Measurements from ENCODE around the gene CMSS1.
A peak's percentile ranks its signal among the peaks of the same experiment; 100 is the strongest.

Gene CMSS1

DNA sequence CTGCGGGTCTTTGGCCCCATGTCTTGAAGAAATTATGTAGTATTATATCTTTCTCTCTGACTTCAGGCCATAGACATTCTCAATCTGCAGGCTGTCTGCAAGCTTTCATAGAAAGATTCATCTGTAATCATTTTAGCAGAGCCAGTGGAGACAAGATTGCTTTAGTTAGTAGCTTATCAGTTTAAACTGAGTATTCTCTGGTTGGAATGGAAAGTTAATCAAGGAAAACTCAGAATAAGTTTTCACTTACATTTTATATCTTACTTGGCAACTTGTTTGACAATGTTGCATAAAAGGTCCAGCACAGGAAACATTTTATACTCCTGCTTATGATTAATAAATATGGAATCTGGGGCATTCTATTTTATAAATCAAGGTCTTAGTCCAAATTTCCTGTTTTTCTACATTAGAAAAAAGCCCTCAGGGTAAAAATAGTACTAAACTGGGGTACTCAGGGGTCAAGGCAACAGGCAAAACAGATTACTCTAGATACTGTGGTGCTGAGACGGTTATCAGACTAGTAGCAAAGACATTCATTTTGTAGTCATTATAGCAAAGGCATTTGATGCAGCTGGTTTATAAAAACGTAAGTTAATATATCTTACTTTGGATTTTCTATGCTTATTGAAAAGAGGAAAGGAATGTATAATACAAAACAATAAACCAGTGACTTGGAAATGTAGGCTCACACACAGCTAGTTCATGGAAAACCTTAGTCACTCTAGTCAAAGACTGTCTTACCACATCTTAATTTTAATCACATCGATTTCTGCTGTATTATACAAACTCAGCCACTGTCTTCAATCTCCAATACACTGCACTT lies 341.9 kb downstream of the CMSS1 start:
- Histone ChIP-seq H2AFZ (ENCODE audit: low read length, unreplicated experiment) (peak overlapping the region; percentile 17), H3K4me1 (ENCODE audit: control insufficient read depth, insufficient read depth, low read length, unreplicated experiment) (peaks cover 35% of the 10 kb centered on the region), H3K4me3 (ENCODE audit: low read depth, low read length) (peak overlapping the region; percentile 27; the same call in 1 of the 2 replicates), H3K36me3 (ENCODE audit: insufficient read depth, low read length) (peaks cover 19% of the 10 kb centered on the region), H3K27ac (ENCODE audit: low read depth, low read length) (peak overlapping the region; percentile 84), H3K27me3 (ENCODE audit: insufficient read depth, low read length) (no peaks in the 10 kb centered on the region), H3K79me2 (ENCODE audit: control insufficient read depth, insufficient read depth, low read length, unreplicated experiment) (no peaks in the 10 kb centered on the region)

DNA sequence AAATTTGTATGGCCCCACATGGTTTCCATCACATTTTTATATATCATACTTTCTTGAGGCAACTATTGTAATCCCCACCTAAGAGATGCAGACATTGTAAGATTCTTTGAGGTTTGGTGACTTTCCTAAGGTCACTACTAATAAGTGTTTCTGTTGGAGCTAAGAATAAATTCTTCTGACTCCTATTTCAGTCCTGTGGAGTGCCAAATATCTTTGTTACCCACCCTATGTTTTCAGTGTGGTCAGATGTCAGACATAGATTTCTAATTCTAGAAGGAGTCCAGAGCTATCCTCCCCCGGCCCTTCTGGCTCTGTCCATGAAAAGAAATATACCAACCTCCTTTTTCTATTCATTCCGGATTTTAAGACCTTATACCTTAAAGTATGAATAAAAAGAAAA lies 342.9 kb downstream of the CMSS1 start:
- H3K27me3 ChIP-seq (ENCODE audit: insufficient read depth, low read length) = no peaks in the 10 kb centered on the region
- H3K4me3 ChIP-seq (ENCODE audit: low read depth, low read length) = no peak overlapping the region
- H3K4me1 ChIP-seq (ENCODE audit: control insufficient read depth, insufficient read depth, low read length, unreplicated experiment) = peaks cover 35% of the 10 kb centered on the region
- H3K36me3 ChIP-seq (ENCODE audit: insufficient read depth, low read length) = peaks cover 13% of the 10 kb centered on the region
- peak overlapping the region; percentile 84 for H3K27ac ChIP-seq (ENCODE audit: low read depth, low read length)
- no peak overlapping the region for H2AFZ ChIP-seq (ENCODE audit: low read length, unreplicated experiment)
- no peaks in the 10 kb centered on the region for H3K79me2 ChIP-seq (ENCODE audit: control insufficient read depth, insufficient read depth, low read length, unreplicated experiment)

DNA sequence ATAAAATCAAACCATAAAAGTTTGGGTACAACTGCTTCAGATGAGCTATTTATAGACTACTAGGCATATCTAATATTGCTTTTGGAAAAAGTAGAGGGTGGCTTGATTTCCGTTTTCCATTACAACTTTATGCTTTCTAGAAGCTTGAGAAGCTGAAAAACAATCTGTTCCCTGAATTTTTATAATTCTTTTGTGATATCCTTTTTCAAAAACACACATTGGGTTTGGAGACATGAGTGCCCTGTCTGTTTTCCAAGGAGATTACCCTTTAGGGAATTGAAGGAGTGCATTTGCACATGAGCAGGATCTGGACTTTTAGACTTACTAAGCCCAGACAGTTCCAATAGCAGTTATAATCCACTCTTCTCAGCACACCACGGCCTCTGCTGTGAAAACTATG lies 346.1 kb downstream of the CMSS1 start:
- H2AFZ ChIP-seq (ENCODE audit: low read length, unreplicated experiment) = no peak overlapping the region
- H3K79me2 ChIP-seq (ENCODE audit: control insufficient read depth, insufficient read depth, low read length, unreplicated experiment) = no peaks in the 10 kb centered on the region
- no peaks in the 10 kb centered on the region for H3K36me3 ChIP-seq (ENCODE audit: insufficient read depth, low read length)
- H3K4me3 ChIP-seq (ENCODE audit: low read depth, low read length) = no peak overlapping the region
- peaks cover 25% of the 10 kb centered on the region for H3K4me1 ChIP-seq (ENCODE audit: control insufficient read depth, insufficient read depth, low read length, unreplicated experiment)
- no peak overlapping the region for H3K27ac ChIP-seq (ENCODE audit: low read depth, low read length)
- no peaks in the 10 kb centered on the region for H3K27me3 ChIP-seq (ENCODE audit: insufficient read depth, low read length)

DNA sequence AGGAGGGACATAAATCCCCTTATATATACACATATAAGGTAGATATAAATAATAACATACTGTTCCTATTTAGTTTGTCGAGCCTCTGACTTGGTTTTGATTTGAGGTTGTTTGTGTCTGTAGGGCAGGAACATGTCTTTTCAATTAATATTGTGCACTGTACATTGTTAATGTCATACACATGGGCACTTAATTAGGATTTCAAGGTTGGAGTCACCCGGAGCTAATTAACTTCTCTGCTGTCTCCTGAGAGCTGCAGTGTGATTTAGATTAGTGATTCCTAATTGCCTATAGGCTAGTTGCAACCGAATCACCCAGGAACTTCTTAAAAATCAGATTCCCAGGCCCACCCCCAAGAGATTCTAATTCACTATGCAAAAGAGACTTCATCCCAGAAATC lies 347.1 kb downstream of the CMSS1 start:
- no peak overlapping the region for H3K4me3 ChIP-seq (ENCODE audit: low read depth, low read length)
- H2AFZ ChIP-seq (ENCODE audit: low read length, unreplicated experiment) = no peak overlapping the region
- H3K4me1 ChIP-seq (ENCODE audit: control insufficient read depth, insufficient read depth, low read length, unreplicated experiment) = peaks cover 15% of the 10 kb centered on the region
- no peaks in the 10 kb centered on the region for H3K27me3 ChIP-seq (ENCODE audit: insufficient read depth, low read length)
- H3K79me2 ChIP-seq (ENCODE audit: control insufficient read depth, insufficient read depth, low read length, unreplicated experiment) = no peaks in the 10 kb centered on the region
- no peak overlapping the region for H3K27ac ChIP-seq (ENCODE audit: low read depth, low read length)
- H3K36me3 ChIP-seq (ENCODE audit: insufficient read depth, low read length) = no peaks in the 10 kb centered on the region

DNA sequence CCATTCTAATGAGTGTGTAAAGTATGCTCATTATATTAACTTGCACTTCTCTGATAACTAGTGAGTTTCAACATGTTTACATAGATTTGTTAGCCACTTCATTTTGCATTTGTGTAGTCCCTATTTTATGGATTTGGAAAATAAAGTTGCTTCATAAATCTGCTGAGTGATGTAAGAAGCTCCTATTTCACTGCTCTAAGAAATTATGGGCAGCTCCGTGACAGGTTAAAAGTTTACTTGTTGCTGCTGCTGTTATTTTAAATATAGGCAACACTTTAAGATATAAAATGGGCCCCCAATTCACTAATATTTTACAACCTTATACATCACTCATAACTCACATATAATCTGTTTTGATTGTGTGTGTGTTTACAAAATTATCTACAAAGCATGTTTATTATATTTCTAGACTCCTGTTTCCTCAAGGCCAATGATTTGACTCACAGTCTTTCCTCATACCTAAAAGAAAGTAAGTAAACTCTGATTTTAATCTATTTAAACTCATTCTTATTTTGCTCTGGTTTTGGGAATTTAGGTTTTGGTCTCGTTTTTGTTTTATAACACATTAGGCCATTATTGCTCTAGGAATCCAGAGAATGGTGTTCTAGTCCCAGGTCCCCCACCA lies 348.4 kb downstream of the CMSS1 start:
- H3K79me2 ChIP-seq (ENCODE audit: control insufficient read depth, insufficient read depth, low read length, unreplicated experiment) = no peaks in the 10 kb centered on the region
- no peak overlapping the region for H3K4me3 ChIP-seq (ENCODE audit: low read depth, low read length)
- no peak overlapping the region for H2AFZ ChIP-seq (ENCODE audit: low read length, unreplicated experiment)
- no peaks in the 10 kb centered on the region for H3K36me3 ChIP-seq (ENCODE audit: insufficient read depth, low read length)
- no peaks in the 10 kb centered on the region for H3K27me3 ChIP-seq (ENCODE audit: insufficient read depth, low read length)
- peaks cover 2% of the 10 kb centered on the region for H3K4me1 ChIP-seq (ENCODE audit: control insufficient read depth, insufficient read depth, low read length, unreplicated experiment)
- no peak overlapping the region for H3K27ac ChIP-seq (ENCODE audit: low read depth, low read length)

DNA sequence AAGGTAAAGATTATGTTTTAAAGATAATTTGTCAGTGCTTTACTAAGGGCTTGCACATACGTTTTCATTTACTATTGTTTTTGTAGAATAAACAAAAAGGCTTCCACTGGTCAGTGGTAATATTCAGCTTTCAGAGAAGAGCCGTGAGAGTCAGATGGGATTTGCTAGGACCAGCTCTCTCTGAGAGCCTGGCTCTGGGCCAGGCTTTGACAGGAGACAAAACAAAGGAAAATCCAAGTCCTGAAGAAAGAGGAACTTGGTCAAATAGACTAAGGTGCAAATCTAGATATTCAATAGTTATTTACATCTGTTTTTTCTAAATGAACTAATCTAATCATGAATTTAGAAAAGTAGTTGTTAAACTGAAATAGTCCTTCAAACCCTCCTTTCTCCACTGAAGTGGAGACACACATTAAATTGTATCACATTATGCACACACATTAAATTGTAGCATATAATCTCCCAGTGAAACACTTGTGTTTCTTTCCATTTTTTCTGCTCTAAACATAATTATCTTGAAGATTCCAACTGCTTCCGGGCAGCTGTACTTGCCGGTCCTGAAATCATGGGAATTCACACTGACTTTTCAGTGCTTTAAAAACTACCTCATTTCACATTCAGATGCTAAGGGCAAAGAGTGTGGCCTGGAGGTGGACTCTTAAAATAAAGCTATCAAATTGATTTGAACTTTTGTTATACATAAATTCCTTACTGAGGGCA lies 351.7 kb downstream of the CMSS1 start:
- Histone ChIP-seq H3K4me1 (ENCODE audit: control insufficient read depth, insufficient read depth, low read length, unreplicated experiment) (no peaks in the 10 kb centered on the region), H3K36me3 (ENCODE audit: insufficient read depth, low read length) (no peaks in the 10 kb centered on the region), H2AFZ (ENCODE audit: low read length, unreplicated experiment) (no peak overlapping the region), H3K27me3 (ENCODE audit: insufficient read depth, low read length) (no peaks in the 10 kb centered on the region), H3K4me3 (ENCODE audit: low read depth, low read length) (no peak overlapping the region), H3K27ac (ENCODE audit: low read depth, low read length) (no peak overlapping the region), H3K79me2 (ENCODE audit: control insufficient read depth, insufficient read depth, low read length, unreplicated experiment) (no peaks in the 10 kb centered on the region)

DNA sequence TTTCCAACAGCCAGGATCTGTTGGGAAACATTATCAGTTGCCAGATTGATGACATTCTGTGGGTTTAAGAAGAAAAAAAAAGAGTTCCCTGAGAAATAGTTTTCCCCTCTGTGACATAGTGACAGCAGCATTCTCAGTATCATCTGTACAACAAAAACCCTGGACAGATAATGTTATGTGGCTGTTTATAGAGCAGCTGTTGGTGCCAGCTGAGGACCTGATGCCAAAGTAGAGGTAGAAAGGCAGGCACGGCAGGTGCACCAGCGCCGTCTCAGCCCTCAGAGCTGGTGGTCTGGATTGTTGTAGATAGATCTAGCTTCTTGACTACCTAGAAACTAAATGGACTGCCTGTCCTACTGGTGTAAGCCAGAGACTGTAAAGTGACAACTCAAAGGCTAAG lies 352.8 kb downstream of the CMSS1 start:
- H3K79me2 ChIP-seq (ENCODE audit: control insufficient read depth, insufficient read depth, low read length, unreplicated experiment) = no peaks in the 10 kb centered on the region
- no peak overlapping the region for H3K4me3 ChIP-seq (ENCODE audit: low read depth, low read length)
- no peaks in the 10 kb centered on the region for H3K4me1 ChIP-seq (ENCODE audit: control insufficient read depth, insufficient read depth, low read length, unreplicated experiment)
- no peaks in the 10 kb centered on the region for H3K36me3 ChIP-seq (ENCODE audit: insufficient read depth, low read length)
- H2AFZ ChIP-seq (ENCODE audit: low read length, unreplicated experiment) = no peak overlapping the region
- no peaks in the 10 kb centered on the region for H3K27me3 ChIP-seq (ENCODE audit: insufficient read depth, low read length)
- H3K27ac ChIP-seq (ENCODE audit: low read depth, low read length) = no peak overlapping the region

DNA sequence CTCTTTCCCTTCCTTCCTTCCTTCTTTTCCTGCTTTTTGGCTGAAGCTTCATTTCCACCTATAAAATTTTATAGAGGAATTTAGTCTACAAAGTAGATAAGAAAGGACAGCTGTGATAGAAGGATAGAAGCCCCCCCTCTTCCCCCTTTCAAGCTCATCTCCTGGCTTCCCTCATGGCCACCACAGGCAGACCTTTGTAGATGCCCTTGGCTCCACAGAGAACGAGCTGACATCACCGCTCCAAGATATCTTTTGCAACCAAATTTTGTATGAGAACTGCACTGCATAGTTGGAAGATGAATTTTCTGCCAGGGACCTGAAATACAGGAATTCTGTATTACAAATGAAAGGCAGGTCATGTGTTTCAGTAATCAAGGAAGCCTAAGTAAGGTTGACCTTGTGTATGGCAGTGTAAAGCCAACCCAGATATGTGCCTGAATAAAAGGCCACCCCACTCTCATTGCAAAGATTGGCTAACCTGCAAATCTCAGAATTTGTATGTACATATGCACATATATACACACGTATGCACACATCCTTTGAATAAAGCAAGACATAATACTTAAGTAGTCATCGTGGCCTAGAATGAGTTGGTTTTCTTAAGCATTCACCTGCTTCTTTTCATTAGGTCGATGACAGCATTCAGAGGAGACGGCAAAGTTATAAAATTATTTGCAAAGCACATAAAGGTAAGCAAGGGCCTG lies 353.7 kb downstream of the CMSS1 start:
- H3K27ac ChIP-seq (ENCODE audit: low read depth, low read length) = no peak overlapping the region
- H3K4me1 ChIP-seq (ENCODE audit: control insufficient read depth, insufficient read depth, low read length, unreplicated experiment) = no peaks in the 10 kb centered on the region
- no peak overlapping the region for H3K4me3 ChIP-seq (ENCODE audit: low read depth, low read length)
- no peak overlapping the region for H2AFZ ChIP-seq (ENCODE audit: low read length, unreplicated experiment)
- no peaks in the 10 kb centered on the region for H3K79me2 ChIP-seq (ENCODE audit: control insufficient read depth, insufficient read depth, low read length, unreplicated experiment)
- no peaks in the 10 kb centered on the region for H3K27me3 ChIP-seq (ENCODE audit: insufficient read depth, low read length)
- H3K36me3 ChIP-seq (ENCODE audit: insufficient read depth, low read length) = peaks cover 5% of the 10 kb centered on the region

DNA sequence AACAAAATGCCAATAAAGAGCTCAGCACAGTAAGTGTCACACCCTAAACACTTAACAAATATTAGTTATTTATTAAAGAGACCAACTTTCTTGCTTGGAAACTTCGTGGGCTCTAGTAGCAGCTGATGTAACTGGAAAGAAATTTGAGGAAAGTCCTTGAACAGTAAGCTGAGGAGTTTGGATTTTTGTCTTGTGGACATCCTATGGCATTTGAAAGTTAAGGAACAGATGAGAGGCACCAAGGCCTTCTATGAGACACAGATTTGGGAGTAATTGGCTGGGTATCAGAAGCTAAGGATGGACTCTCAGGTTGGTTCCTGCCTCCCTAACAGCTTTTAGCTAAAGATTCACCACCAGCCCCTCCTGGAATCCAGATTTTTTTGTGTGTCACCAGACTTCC lies 356.3 kb downstream of the CMSS1 start:
- Histone ChIP-seq H3K4me3 (ENCODE audit: low read depth, low read length) (no peak overlapping the region), H3K27ac (ENCODE audit: low read depth, low read length) (no peak overlapping the region), H3K4me1 (ENCODE audit: control insufficient read depth, insufficient read depth, low read length, unreplicated experiment) (no peaks in the 10 kb centered on the region), H3K27me3 (ENCODE audit: insufficient read depth, low read length) (no peaks in the 10 kb centered on the region), H3K79me2 (ENCODE audit: control insufficient read depth, insufficient read depth, low read length, unreplicated experiment) (no peaks in the 10 kb centered on the region), H3K36me3 (ENCODE audit: insufficient read depth, low read length) (peaks cover 28% of the 10 kb centered on the region), H2AFZ (ENCODE audit: low read length, unreplicated experiment) (no peak overlapping the region)

DNA sequence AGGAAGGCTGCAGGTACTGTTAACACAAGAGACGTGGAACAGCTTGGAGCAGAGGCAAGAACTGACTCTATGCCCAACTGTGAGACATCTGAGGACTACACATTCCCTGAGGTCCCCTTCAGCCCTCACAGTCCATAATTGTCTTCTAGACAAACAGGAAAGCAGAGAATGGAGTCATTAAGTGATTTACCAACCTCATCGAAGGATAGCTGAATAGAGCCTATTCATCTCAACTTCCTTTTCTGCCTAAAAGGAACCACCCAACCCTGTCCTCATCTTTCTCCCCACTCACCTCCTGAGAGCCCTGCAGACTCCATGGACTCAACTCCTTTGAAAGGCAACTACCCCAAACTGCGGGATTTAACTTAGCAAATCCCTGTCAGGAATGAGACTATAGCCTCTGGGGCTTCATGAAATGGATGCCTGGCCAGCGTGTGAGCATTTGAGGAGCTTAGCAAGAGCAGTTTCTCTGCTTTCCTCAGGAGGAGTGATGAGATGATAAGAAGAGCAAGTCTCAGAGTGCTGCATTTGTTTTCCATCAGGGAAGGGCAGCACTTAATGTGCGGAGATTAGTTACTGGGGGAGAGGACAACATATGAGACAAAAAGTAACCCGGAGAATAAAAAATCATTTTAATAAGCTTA lies 358.1 kb downstream of the CMSS1 start:
- Histone ChIP-seq H3K27ac (ENCODE audit: low read depth, low read length) (no peak overlapping the region), H3K4me1 (ENCODE audit: control insufficient read depth, insufficient read depth, low read length, unreplicated experiment) (no peaks in the 10 kb centered on the region), H3K79me2 (ENCODE audit: control insufficient read depth, insufficient read depth, low read length, unreplicated experiment) (no peaks in the 10 kb centered on the region), H3K27me3 (ENCODE audit: insufficient read depth, low read length) (no peaks in the 10 kb centered on the region), H2AFZ (ENCODE audit: low read length, unreplicated experiment) (no peak overlapping the region), H3K36me3 (ENCODE audit: insufficient read depth, low read length) (peaks cover 40% of the 10 kb centered on the region), H3K4me3 (ENCODE audit: low read depth, low read length) (no peak overlapping the region)

All from ACC112 (cell line).